Thoracic aorta (tissue), 2 donors: ENCODE results near the gene CDK2. TPM values are rescaled to one million over a fixed set of nuclear protein-coding genes. Genes with fewer than 3 reads are reported as not detected.
"Not testable (repeated sequence)": the region's sequence is repeated elsewhere in the genome, so short reads cannot be mapped to it uniquely, and the experiment has no call there.

Experiments
- ATAC-seq: fragments of 150-250 bp; one replicate; pipeline ENCODE4 v1.8.0; 2017; ENCODE audit warnings: low read depth; ENCODE audit not compliant: insufficient number of reproducible peaks, low FRiP score
- DNase-seq: peaks from one replicate; pipeline ENCODE4 v3.0.0-alpha.2; 2020; ENCODE audit warnings: low spot score
- H3K27ac ChIP-seq, 2 donors: fragments of 200-600 bp; sonication (generic); 1 replicate in 1 of 2; 2 replicates in 1 of 2; pipeline ENCODE4 v1.5.1; 2016; ENCODE audit warnings: mild to moderate bottlenecking in 2 of 2, moderate library complexity in 2 of 2
- H3K27me3 ChIP-seq: fragments of 200-600 bp; sonication (generic); replicated peaks from 2 replicates; pipeline ENCODE4 v1.6.0; 2016; ENCODE audit warnings: mild to moderate bottlenecking; ENCODE audit not compliant: insufficient read depth
- H3K36me3 ChIP-seq: fragments of 200-600 bp; sonication (generic); one replicate; pipeline ENCODE4 v1.5.1; 2016
- H3K4me1 ChIP-seq, 2 donors: fragments of 200-600 bp; sonication (generic); 1 replicate in 1 of 2; 2 replicates in 1 of 2; pipeline versions ENCODE4 v1.5.1 to v1.6.0; 2016; ENCODE audit warnings: low read depth in 2 of 2, mild to moderate bottlenecking in 1 of 2; ENCODE audit not compliant: control insufficient read depth in 1 of 2
- H3K4me3 ChIP-seq: fragments of 200-600 bp; sonication (generic); 2 replicates; pipeline ENCODE4 v1.5.1; 2016; ENCODE audit warnings: mild to moderate bottlenecking
- H3K9me3 ChIP-seq: fragments of 200-600 bp; sonication (generic); 2 replicates; pipeline ENCODE4 v1.5.1; 2016
- CTCF ChIP-seq: fragments of 200-600 bp; sonication (generic); IDR thresholded peaks from one replicate; pipeline ENCODE4 v1.5.1; 2019; ENCODE audit warnings: antibody characterized with exemption
- total RNA-seq, 2 donors: library from RNA; depleted of rRNA; stranded (reverse); fragments of >200 nt; gene quantifications; one replicate each; pipeline versions ENCODE4 v1.1.0 to v1.2.3, GENCODE V29; 2016

CDK2 gene
- total RNA-seq, 2 donors from 2014 or later = 18.0 to 32.5 TPM

- Histone ChIP-seq H3K9me3 (no peaks in the 10 kb centered on the region), H3K4me1 (peaks cover 17 to 50% of the 10 kb centered on the region in 2 donors), H3K27ac (peak within 1 kb of the TSS; percentile 97), H3K4me3 (peak within 1 kb of the TSS; percentile 98), H3K36me3 (no peaks in the 10 kb centered on the region), H3K27me3 (no peaks in the 10 kb centered on the region)
- no peak for TF ChIP-seq CTCF
- DNase-seq (peak; percentile 100), ATAC-seq (peak; percentile 94)
Measured at GRCh38 chr12:55973599-55974307, 7.1 kb downstream of the CDK2 start, which contains the start of gene RAB5B. Gene RAB5B, plus strand, starts transcription at chr12:55974078. Its CDS starts 12,883 bp downstream, at chr12:55986961.

- H3K4me1 ChIP-seq = peaks cover 17 to 55% of the 10 kb centered on the region in 2 donors
- no peak for ATAC-seq
- DNase-seq = no peak
- H3K27me3 ChIP-seq = no peaks in the 10 kb centered on the region
- no peaks in the 10 kb centered on the region for H3K36me3 ChIP-seq
- H3K9me3 ChIP-seq = no peaks in the 10 kb centered on the region
- TF ChIP-seq CTCF = no peak
- H3K27ac ChIP-seq = peak overlapping the region; percentile 97
- peak overlapping the region; percentile 98 for H3K4me3 ChIP-seq
Measured at GRCh38 chr12:55974308-55974730, 7.7 kb downstream of the CDK2 start.

- TF ChIP-seq CTCF = no peak
- Histone ChIP-seq H3K27me3 (no peaks in the 10 kb centered on the region), H3K27ac (no peak overlapping the region), H3K36me3 (peaks cover 7% of the 10 kb centered on the region), H3K4me1 (peaks cover 11 to 42% of the 10 kb centered on the region in 2 donors), H3K4me3 (no peak overlapping the region), H3K9me3 (no peaks in the 10 kb centered on the region)
- ATAC-seq (no peak), DNase-seq (no peak)
Measured at GRCh38 chr12:55978393-55978792, 11.8 kb downstream of the CDK2 start.

DNA sequence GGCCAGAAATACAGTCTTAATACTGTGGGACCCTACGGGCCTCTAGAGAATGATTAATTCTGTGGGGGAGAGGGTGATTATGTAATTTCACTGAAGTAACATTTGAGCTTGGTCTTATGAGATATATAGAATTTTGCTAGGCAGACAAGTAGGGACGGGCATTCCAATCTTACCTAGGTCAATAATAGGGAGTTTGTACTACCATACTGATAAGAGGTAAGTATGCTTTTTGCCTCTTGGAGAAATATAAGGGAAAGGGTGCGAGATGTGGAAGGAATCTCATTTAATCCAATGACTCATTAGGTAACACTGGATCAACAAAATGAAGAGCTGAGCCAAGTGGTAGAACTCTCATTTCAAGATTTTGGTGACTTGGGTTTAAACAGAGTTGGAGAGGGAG, 12.4 kb downstream of the CDK2 start:
- Histone ChIP-seq H3K27ac (no peak overlapping the region), H3K4me1 (peaks cover 11 to 42% of the 10 kb centered on the region in 2 donors), H3K9me3 (no peaks in the 10 kb centered on the region), H3K27me3 (no peaks in the 10 kb centered on the region), H3K4me3 (no peak overlapping the region), H3K36me3 (peaks cover 12% of the 10 kb centered on the region)
- DNase-seq (no peak), ATAC-seq (no peak)
- no peak for TF ChIP-seq CTCF

DNA sequence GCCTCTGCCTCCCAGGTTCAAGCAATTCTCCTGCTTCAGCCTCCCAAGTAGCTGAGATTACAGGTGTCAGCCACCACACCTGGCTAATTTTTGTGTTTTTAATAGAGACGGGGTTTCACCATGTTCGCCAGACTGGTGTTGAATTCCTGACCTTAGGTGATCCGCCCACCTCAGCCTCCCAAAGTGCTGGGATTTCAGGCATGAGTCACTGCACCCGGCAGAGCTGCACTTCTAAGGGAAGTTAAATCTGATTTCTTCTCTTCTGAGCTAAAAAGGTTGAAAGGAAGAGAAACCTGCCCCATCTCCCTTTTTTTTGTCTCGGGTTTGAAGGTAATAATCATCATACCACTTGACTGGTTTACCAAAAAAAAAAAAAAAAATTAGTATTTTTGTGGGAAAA, 15.3 kb downstream of the CDK2 start:
- H3K9me3 ChIP-seq, H3K27ac ChIP-seq, H3K27me3 ChIP-seq, DNase-seq, ATAC-seq, H3K4me3 ChIP-seq: not testable (repeated sequence)
- H3K4me1 ChIP-seq = peaks cover 0 to 18% of the 10 kb centered on the region in 2 donors
- peaks cover 29% of the 10 kb centered on the region for H3K36me3 ChIP-seq
